ENCODE measurements around the gene NUMBL. TPM values are rescaled to one million over a fixed set of nuclear protein-coding genes. Genes with fewer than 3 reads are reported as not detected.

The NUMBL gene
- total and polyA plus RNA-seq, 4 donors = 13.2 to 41.2 (median 17.1) TPM

DNA sequence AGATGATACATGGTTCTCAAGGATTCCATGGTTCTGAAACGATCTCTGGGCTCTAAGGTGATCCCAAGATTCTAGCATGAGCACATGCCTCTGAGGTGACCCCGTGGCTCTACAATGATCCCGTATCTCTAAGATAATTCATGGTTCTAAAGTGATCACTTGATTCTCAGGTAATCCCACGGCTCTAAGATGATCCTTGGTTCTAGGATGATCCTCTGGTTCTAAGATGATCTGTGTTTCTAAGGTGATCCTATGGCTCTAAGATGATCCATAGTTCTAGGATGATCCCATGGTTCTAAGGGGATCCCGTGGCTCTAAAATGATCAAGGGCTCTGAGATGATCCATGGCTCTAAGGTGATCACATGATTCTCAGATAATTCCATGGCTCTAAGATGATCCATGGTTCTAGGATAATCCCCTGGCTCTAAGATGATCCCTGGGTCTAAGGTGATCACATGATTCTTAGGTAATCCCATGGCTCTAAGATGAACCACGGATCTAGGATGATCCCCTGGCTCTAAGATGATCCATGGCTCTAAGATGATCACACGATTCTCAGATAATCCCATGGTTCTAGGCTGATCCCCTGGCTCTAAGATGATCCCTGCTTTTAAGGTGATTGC lies 21.3 kb downstream of the NUMBL start:
- no peak for DNase-seq
- Histone ChIP-seq H3K9me3 (ENCODE audit: control insufficient read depth in 4 of 4, insufficient read depth in 3 of 4, low read length in 3 of 4) (peaks cover 0 to 5% (median 2%) of the 10 kb centered on the region in 4 donors), H3K9ac (ENCODE audit: insufficient read depth in 1 of 2, low read length in 2 of 2) (no peak overlapping the region), H3K36me3 (ENCODE audit: control insufficient read depth in 4 of 4, insufficient read depth in 4 of 4, low read length in 4 of 4) (peaks cover 14 to 54% (median 50%) of the 10 kb centered on the region in 4 donors), H3K27me3 (ENCODE audit: control insufficient read depth in 3 of 3, insufficient read depth in 3 of 3, low read length in 2 of 3) (no peaks in the 10 kb centered on the region), H3K4me1 (ENCODE audit: control insufficient read depth in 5 of 5, insufficient read depth in 5 of 5, low read length in 5 of 5) (no peaks in the 10 kb centered on the region), H3K4me3 (no peak overlapping the region), H3K27ac (ENCODE audit: low read depth in 1 of 2, low read length in 1 of 2) (no peak overlapping the region)
- TF ChIP-seq, protein P1, sequence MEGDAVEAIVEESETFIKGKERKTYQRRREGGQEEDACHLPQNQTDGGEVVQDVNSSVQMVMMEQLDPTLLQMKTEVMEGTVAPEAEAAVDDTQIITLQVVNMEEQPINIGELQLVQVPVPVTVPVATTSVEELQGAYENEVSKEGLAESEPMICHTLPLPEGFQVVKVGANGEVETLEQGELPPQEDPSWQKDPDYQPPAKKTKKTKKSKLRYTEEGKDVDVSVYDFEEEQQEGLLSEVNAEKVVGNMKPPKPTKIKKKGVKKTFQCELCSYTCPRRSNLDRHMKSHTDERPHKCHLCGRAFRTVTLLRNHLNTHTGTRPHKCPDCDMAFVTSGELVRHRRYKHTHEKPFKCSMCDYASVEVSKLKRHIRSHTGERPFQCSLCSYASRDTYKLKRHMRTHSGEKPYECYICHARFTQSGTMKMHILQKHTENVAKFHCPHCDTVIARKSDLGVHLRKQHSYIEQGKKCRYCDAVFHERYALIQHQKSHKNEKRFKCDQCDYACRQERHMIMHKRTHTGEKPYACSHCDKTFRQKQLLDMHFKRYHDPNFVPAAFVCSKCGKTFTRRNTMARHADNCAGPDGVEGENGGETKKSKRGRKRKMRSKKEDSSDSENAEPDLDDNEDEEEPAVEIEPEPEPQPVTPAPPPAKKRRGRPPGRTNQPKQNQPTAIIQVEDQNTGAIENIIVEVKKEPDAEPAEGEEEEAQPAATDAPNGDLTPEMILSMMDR (IDR thresholded peaks at IDR 0.05; ENCODE audit: control extremely low read depth, extremely low read depth) = no peak
- no peak for ATAC-seq (ENCODE audit: insufficient read depth, low FRiP score)
- 88 to 96% methylated on average over 7 of the region's 7 CpGs for WGBS, 2 donors

DNA sequence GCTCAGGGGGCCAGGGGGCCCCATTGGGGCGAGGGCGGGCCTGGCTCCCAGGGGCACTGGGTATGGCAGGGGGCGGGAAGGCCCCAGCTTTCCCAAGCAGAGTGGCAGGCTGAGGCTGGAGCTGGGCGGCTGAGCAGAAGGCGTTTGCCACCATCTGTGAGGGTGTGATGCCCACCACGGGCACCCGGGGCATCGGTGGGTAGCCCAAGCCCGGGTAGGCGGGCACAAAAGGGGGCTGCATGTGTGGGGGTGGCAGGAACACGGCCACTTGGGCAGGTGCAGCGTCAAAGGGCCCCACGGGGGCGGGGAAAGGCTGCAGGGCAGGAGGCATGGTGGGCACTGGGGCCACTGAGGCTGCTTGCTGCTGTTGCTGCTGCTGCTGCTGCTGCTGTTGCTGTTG lies 22.8 kb downstream of the NUMBL start:
- H3K4me1 ChIP-seq (ENCODE audit: control insufficient read depth in 5 of 5, insufficient read depth in 5 of 5, low read length in 5 of 5) = peaks cover 0 to 7% (median 2%) of the 10 kb centered on the region in 5 donors
- H3K36me3 ChIP-seq (ENCODE audit: control insufficient read depth in 4 of 4, insufficient read depth in 4 of 4, low read length in 4 of 4) = peaks cover 13 to 44% (median 39%) of the 10 kb centered on the region in 4 donors
- H3K27ac ChIP-seq (ENCODE audit: low read depth in 1 of 2, low read length in 1 of 2) = no peak overlapping the region
- no peak overlapping the region for H3K4me3 ChIP-seq
- ATAC-seq (ENCODE audit: insufficient read depth, low FRiP score) (no peak), DNase-seq (no peak)
- H3K9me3 ChIP-seq (ENCODE audit: control insufficient read depth in 4 of 4, insufficient read depth in 3 of 4, low read length in 3 of 4) = peaks cover 0 to 5% (median 2%) of the 10 kb centered on the region in 4 donors
- 95 to 97% methylated on average over 14 of the region's 14 CpGs for WGBS, 2 donors
- TF ChIP-seq, protein P1 (IDR thresholded peaks at IDR 0.05; ENCODE audit: control extremely low read depth, extremely low read depth) = no peak
- H3K27me3 ChIP-seq (ENCODE audit: control insufficient read depth in 3 of 3, insufficient read depth in 3 of 3, low read length in 2 of 3) = no peaks in the 10 kb centered on the region
- H3K9ac ChIP-seq (ENCODE audit: insufficient read depth in 1 of 2, low read length in 2 of 2) = no peak overlapping the region

DNA sequence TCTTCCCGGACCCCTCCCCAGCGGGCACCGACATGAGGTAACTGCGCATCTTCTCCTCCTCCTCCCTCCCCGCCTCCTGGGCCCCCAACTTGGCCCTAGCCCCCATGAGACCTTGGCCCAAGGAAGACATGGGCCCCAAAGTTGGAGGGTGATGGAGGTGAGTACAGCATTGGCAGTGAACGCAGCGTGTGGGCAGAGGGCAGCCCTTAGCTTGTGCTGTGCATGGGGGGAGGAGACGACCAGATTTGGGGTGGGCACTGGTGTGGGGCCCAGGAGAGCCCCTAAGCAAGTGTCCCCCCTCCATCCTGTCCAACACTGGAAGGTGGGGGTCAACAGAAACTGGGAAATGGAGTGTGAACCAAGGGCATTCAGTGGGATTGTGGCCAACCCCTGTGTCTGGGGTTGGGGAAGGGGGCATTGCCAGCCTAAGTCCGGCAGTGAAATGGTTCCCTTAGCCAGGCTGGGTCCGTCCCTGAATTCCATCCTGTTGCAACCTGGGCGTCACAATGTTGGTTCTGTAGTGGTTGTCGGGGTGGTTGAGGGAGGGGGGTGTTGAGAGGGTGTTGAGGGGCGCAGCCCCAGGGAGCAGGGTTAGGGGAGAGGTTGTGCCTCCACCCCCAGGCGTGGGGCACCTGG lies 23.5 kb downstream of the NUMBL start:
- no peaks in the 10 kb centered on the region for H3K27me3 ChIP-seq (ENCODE audit: control insufficient read depth in 3 of 3, insufficient read depth in 3 of 3, low read length in 2 of 3)
- TF ChIP-seq, protein P1 (IDR thresholded peaks at IDR 0.05; ENCODE audit: control extremely low read depth, extremely low read depth) = no peak
- H3K27ac ChIP-seq (ENCODE audit: low read depth in 1 of 2, low read length in 1 of 2) = peak overlapping the region in 1 of 2 donors; percentile 11
- peaks cover 0 to 5% (median 2%) of the 10 kb centered on the region in 4 donors for H3K9me3 ChIP-seq (ENCODE audit: control insufficient read depth in 4 of 4, insufficient read depth in 3 of 4, low read length in 3 of 4)
- DNase-seq (no peak), ATAC-seq (ENCODE audit: insufficient read depth, low FRiP score) (no peak)
- H3K4me3 ChIP-seq = no peak overlapping the region
- 91 to 93% methylated on average over 14 of the region's 14 CpGs for WGBS, 2 donors
- peaks cover 12 to 38% (median 33%) of the 10 kb centered on the region in 4 donors for H3K36me3 ChIP-seq (ENCODE audit: control insufficient read depth in 4 of 4, insufficient read depth in 4 of 4, low read length in 4 of 4)
- no peak overlapping the region for H3K9ac ChIP-seq (ENCODE audit: insufficient read depth in 1 of 2, low read length in 2 of 2)
- peaks cover 0 to 7% (median 2%) of the 10 kb centered on the region in 5 donors for H3K4me1 ChIP-seq (ENCODE audit: control insufficient read depth in 5 of 5, insufficient read depth in 5 of 5, low read length in 5 of 5)
